H1 (cell line): Measurements from ENCODE around the gene ADAMTS17. TPM values are rescaled to one million over a fixed set of nuclear protein-coding genes. Genes with fewer than 3 reads are reported as not detected.

Experiments used
- CTCF ChIA-PET: fragments of 300-600 bp; sonication (Branson Sonifier 250); formaldehyde crosslinking; loops from one replicate; lab custom pipeline; 2021; ENCODE audit not compliant: partially characterized antibody; lab: Charles Lee
- POLR2A ChIA-PET: fragments of 300-600 bp; sonication (Branson Sonifier 250); formaldehyde crosslinking; loops from one replicate; lab custom pipeline; 2021; ENCODE audit warnings: inconsistent platforms; ENCODE audit not compliant: partially characterized antibody; lab: Charles Lee
- DNase-seq, 2 experiments: peaks; one replicate each; pipeline versions ENCODE4 v3.0.0 to v3.0.0-alpha.2; 2010 to 2022; ENCODE audit warnings: low spot score in 2 of 2, low read depth in 1 of 2, mixed read lengths in 1 of 2
- FAIRE-seq: peaks from 2 replicates; lab custom pipeline; 2011; peaks lifted over from hg19 to GRCh38; lab: Jason Lieb, UNC
- H2AFZ ChIP-seq: 2 replicates; pipeline ENCODE4 v1.8.1; 2012; ENCODE audit warnings: low read length, inconsistent platforms
- H2AK5ac ChIP-seq: 2 replicates; pipeline ENCODE4 v1.6.1; 2013; ENCODE audit warnings: low read depth, low read length
- H2BK120ac ChIP-seq: replicated peaks from 2 replicates; pipeline ENCODE3; 2013; ENCODE audit warnings: low read depth, low read length, inconsistent platforms
- H2BK12ac ChIP-seq: 2 replicates; pipeline ENCODE4 v1.6.1; 2013; ENCODE audit warnings: low read depth, low read length
- H2BK15ac ChIP-seq: 2 replicates; pipeline ENCODE4 v1.6.1; 2013; ENCODE audit warnings: low read length
- H2BK20ac ChIP-seq: 2 replicates; pipeline ENCODE4 v1.6.1; 2013; ENCODE audit warnings: low read length
- H2BK5ac ChIP-seq: 2 replicates; pipeline ENCODE4 v1.6.1; 2013; ENCODE audit warnings: low read depth, low read length
- H3K14ac ChIP-seq: 2 replicates; pipeline ENCODE4 v1.6.1; 2013; ENCODE audit warnings: inconsistent platforms; ENCODE audit not compliant: insufficient read length
- H3K18ac ChIP-seq: 2 replicates; pipeline ENCODE4 v1.6.1; 2013; ENCODE audit warnings: low read length; ENCODE audit errors: extremely low read depth
- H3K23ac ChIP-seq: 2 replicates; pipeline ENCODE4 v1.6.1; 2013; ENCODE audit warnings: inconsistent platforms; ENCODE audit not compliant: insufficient read length
- H3K23me2 ChIP-seq: 2 replicates; pipeline ENCODE4 v1.6.1; 2013; ENCODE audit warnings: low read depth, low read length
- H3K27ac ChIP-seq: 2 replicates; pipeline ENCODE4 v1.6.1; 2011; ENCODE audit warnings: low read depth, low read length, inconsistent platforms
- H3K27me3 ChIP-seq, 4 experiments: replicated peaks in 1 of 4; 1 replicate in 1 of 4; 2 replicates in 3 of 4; pipeline versions ENCODE4 v1.6.1 to v1.8.1; 2011 to 2013; ENCODE audit warnings: low read length in 3 of 4, mild to moderate bottlenecking in 3 of 4, inconsistent platforms in 2 of 4, mixed read lengths in 2 of 4, moderate library complexity in 1 of 4; ENCODE audit not compliant: control insufficient read depth in 3 of 4, insufficient read depth in 3 of 4; ENCODE audit errors: extremely low read depth in 1 of 4
- H3K36me3 ChIP-seq, 4 experiments: 2 replicates each; pipeline versions ENCODE4 v1.6.1 to v1.8.1; 2011 to 2013; ENCODE audit warnings: mild to moderate bottlenecking in 4 of 4, low read length in 3 of 4, moderate library complexity in 2 of 4, control low read depth in 1 of 4, inconsistent platforms in 1 of 4; ENCODE audit not compliant: insufficient read depth in 4 of 4, control insufficient read depth in 2 of 4
- H3K4ac ChIP-seq: replicated peaks from 2 replicates; pipeline ENCODE3; 2013; ENCODE audit warnings: low read length, low read depth, mixed read lengths, inconsistent platforms; ENCODE audit not compliant: insufficient read length
- H3K4me1 ChIP-seq, 4 experiments: replicated peaks in 1 of 4; 1 replicate in 1 of 4; 2 replicates in 3 of 4; pipeline versions ENCODE4 v1.6.1 to v1.8.1; 2011 to 2013; ENCODE audit warnings: low read length in 3 of 4, inconsistent platforms in 2 of 4, mixed read lengths in 1 of 4; ENCODE audit not compliant: insufficient read depth in 4 of 4, control insufficient read depth in 3 of 4
- H3K4me2 ChIP-seq, 2 experiments: 2 replicates each; pipeline versions ENCODE4 v1.6.1 to v1.8.1; 2011 to 2013; ENCODE audit warnings: low read depth in 2 of 2, low read length in 2 of 2, control low read depth in 1 of 2, inconsistent platforms in 1 of 2, mild to moderate bottlenecking in 1 of 2; ENCODE audit not compliant: insufficient read depth in 1 of 2
- H3K4me3 ChIP-seq, 4 experiments: fragments of 200-600, 300-600 bp in 1 of 4; sonication (generic), shearing (Covaris generic), sonication (Bioruptor Twin) in 1 of 4; 2 replicates each; pipeline versions ENCODE4 v1.5.1 to v1.8.1; 2011 to 2016; ENCODE audit warnings: low read length in 4 of 4, low read depth in 3 of 4, control low read depth in 2 of 4, inconsistent platforms in 2 of 4, mild to moderate bottlenecking in 2 of 4, mixed read lengths in 1 of 4, moderate library complexity in 1 of 4; ENCODE audit not compliant: insufficient read depth in 2 of 4; ENCODE audit errors: extremely low read depth in 1 of 4
- H3K56ac ChIP-seq: replicated peaks from 2 replicates; pipeline ENCODE3; 2013; ENCODE audit warnings: low read depth, mild to moderate bottlenecking, mixed read lengths, low read length, inconsistent platforms; ENCODE audit not compliant: insufficient read length
- H3K79me1 ChIP-seq: 2 replicates; pipeline ENCODE4 v1.6.1; 2013; ENCODE audit warnings: low read depth, low read length, control low read depth
- H3K79me2 ChIP-seq, 2 experiments: 2 replicates each; pipeline versions ENCODE4 v1.6.1 to v1.8.1; 2012 to 2013; ENCODE audit warnings: low read length in 2 of 2, mild to moderate bottlenecking in 2 of 2, inconsistent platforms in 1 of 2; ENCODE audit not compliant: insufficient read depth in 2 of 2, control insufficient read depth in 1 of 2
- H3K9ac ChIP-seq, 4 experiments: replicated peaks in 1 of 4; 1 replicate in 1 of 4; 2 replicates in 3 of 4; pipeline versions ENCODE4 v1.6.1 to v1.8.1; 2011 to 2013; ENCODE audit warnings: low read depth in 3 of 4, low read length in 3 of 4, control low read depth in 2 of 4, mild to moderate bottlenecking in 2 of 4, moderate library complexity in 2 of 4, inconsistent platforms in 1 of 4; ENCODE audit errors: extremely low read depth in 1 of 4
- H3K9me3 ChIP-seq, 2 experiments: 2 replicates each; pipeline versions ENCODE4 v1.6.1 to v1.8.1; 2012 to 2013; ENCODE audit warnings: mild to moderate bottlenecking in 2 of 2, moderate library complexity in 2 of 2, control low read depth in 1 of 2, inconsistent platforms in 1 of 2, low read depth in 1 of 2, low read length in 1 of 2, mixed read lengths in 1 of 2; ENCODE audit not compliant: insufficient read depth in 2 of 2
- H4K20me1 ChIP-seq, 2 experiments: replicated peaks in 1 of 2; 2 replicates each; pipeline versions ENCODE3 to v1.8.1; 2011 to 2013; ENCODE audit warnings: inconsistent platforms in 2 of 2, low read length in 2 of 2, mild to moderate bottlenecking in 1 of 2; ENCODE audit not compliant: insufficient read depth in 2 of 2, control insufficient read depth in 1 of 2
- H4K5ac ChIP-seq: 2 replicates; pipeline ENCODE4 v1.6.1; 2013; ENCODE audit warnings: low read length, low read depth, mixed read lengths, inconsistent platforms; ENCODE audit not compliant: insufficient read length
- H4K8ac ChIP-seq: 2 replicates; pipeline ENCODE4 v1.8.0; 2013; ENCODE audit warnings: mild to moderate bottlenecking, moderate library complexity, low read length, inconsistent platforms; ENCODE audit not compliant: insufficient read depth; ENCODE audit errors: extremely low read depth
- H4K91ac ChIP-seq: replicated peaks from 2 replicates; pipeline ENCODE3; 2013; ENCODE audit warnings: low read length, mixed read lengths, inconsistent platforms; ENCODE audit not compliant: insufficient read length
- CHD1 ChIP-seq: IDR thresholded peaks from 2 replicates; pipeline ENCODE4 v1.6.1; 2012; ENCODE audit warnings: low read depth, low read length, improper control_type of control experiment
- GABPA ChIP-seq: IDR thresholded peaks from 2 replicates; pipeline ENCODE4 v1.6.1; 2011; ENCODE audit warnings: mild to moderate bottlenecking, low read length, moderate library complexity, borderline replicate concordance; ENCODE audit not compliant: insufficient read depth
- SIN3A ChIP-seq, 2 experiments: IDR thresholded peaks in 1 of 2; conservative IDR thresholded peaks in 1 of 2; 2 replicates each; pipeline ENCODE4 v1.6.1; 2011 to 2012; ENCODE audit warnings: low read length in 2 of 2, improper control_type of control experiment in 1 of 2, low read depth in 1 of 2, mild to moderate bottlenecking in 1 of 2
- SIRT6 ChIP-seq: IDR thresholded peaks from one replicate; pipeline ENCODE4 v1.7.1; 2012; ENCODE audit warnings: low read length, inconsistent platforms
- WGBS, 2 experiments: shearing (Covaris generic) in 1 of 2; methylation state at CpG; one replicate each; pipeline versions ENCODE4 v1.1.6 to v1.1.7; 2013 to 2015; ENCODE audit warnings: low lambda C conversion rate in 2 of 2, mixed read lengths in 2 of 2, inconsistent platforms in 1 of 2, low coverage in 1 of 2, missing lambda C conversion rate in 1 of 2; ENCODE audit not compliant: insufficient replicate concordance in 2 of 2, insufficient coverage in 1 of 2, insufficient read length in 1 of 2; ENCODE audit errors: extremely low coverage in 1 of 2, missing lambda C conversion rate in 1 of 2; 5-methylcytosine and 5-hydroxymethylcytosine counted together
- polyA plus RNA-seq, 7 experiments: library from polyadenylated mRNA; depleted of rRNA in 3 of 7; stranded (reverse) in 5 of 7; unstranded in 2 of 7; fragments of >200 nt in 5 of 7; fragments of 200-250 nt in 2 of 7; gene quantifications; 1 replicate in 5 of 7; 2 replicates in 1 of 7; 4 replicates in 1 of 7; pipeline versions ENCODE4 v1.2.1 to v1.2.3, GENCODE V29; 2011 to 2013; ENCODE audit warnings: missing spikeins in 2 of 7, mixed read lengths in 2 of 7
- total RNA-seq: library from RNA; stranded (reverse); fragmentation: NEBNext Ultra II Directional; extraction: Animal tissue kit (Norgen Biotek cat#: 25700); gene quantifications from 2 replicates; pipeline ENCODE4 v1.2.1, GENCODE V29; 2021
- TF ChIP-seq, protein P1 (sequence below): IDR thresholded peaks from 2 replicates; pipeline ENCODE4 v1.6.1; 2012; ENCODE audit warnings: inconsistent platforms
- TF ChIP-seq, protein P2 (sequence below): IDR thresholded peaks from 2 replicates; pipeline ENCODE4 v1.6.1; 2012; ENCODE audit warnings: inconsistent platforms

The ADAMTS17 gene
- total and polyA plus RNA-seq, 2 of the 8 experiments (the other 6 are each of a cell fraction or from before 2014, with no cell fraction given): 0.51 to 1.7 TPM

DNA sequence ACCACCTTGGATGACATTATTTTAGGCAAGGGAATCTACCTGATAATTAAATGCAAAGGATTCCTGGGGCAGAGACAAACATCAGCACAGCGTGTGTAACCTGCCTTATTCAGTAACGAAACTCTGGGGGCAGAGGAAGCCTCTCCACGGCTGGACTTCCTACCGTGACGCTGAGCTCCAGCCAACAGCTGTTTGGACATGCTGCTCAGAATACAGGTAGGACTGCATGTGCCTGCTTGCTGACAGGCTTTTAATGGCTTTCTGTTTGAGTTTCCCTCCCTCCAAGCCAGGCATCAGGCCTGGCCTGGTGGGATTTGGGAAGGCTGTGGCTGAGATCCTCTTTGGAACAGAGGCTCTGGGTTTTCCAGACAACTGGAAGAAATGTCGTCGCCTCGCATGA is 150.6 kb downstream of the ADAMTS17 start:
- WGBS, 2 experiments: 61% methylated on average over 8 of the region's 8 CpGs; no CpG with 5 or more reads in 1 of the 2 experiments

More for the DNA sequence above, 150.6 kb downstream of the ADAMTS17 start:
- Histone ChIP-seq H3K27me3 (no peaks in the 10 kb centered on the region), H3K9ac (no peak overlapping the region), H3K4me1 (peaks cover 0 to 17% (median 4%) of the 10 kb centered on the region in 4 experiments; a peak in 5 of 7 replicates), H3K56ac (no peak overlapping the region), H3K36me3 (no peaks in the 10 kb centered on the region), H3K9me3 (no peaks in the 10 kb centered on the region), H4K5ac (no peak overlapping the region), H2AFZ (peak overlapping the region; percentile 41; the same call in 1 of the 2 replicates), H4K8ac (no peak overlapping the region; the same call in 1 of the 2 replicates), H2BK5ac (no peak overlapping the region), H3K14ac (no peak overlapping the region), H3K79me1 (no peaks in the 10 kb centered on the region), H3K27ac (no peak overlapping the region), H2BK15ac (no peak overlapping the region), H4K91ac (no peak overlapping the region), H3K23ac (no peak overlapping the region), H3K79me2 (no peaks in the 10 kb centered on the region), H2BK120ac (no peak overlapping the region), H3K4me2 (peak overlapping the region in 1 of 2 experiments; percentile 31; a peak in 2 of 4 replicates), H2BK12ac (0 out of 2 replicates have a peak overlapping the region, but pooled peaks have one; percentile 39), H3K18ac (no peak overlapping the region), H2AK5ac (no peak overlapping the region), H4K20me1 (no peaks in the 10 kb centered on the region), H3K23me2 (no peaks in the 10 kb centered on the region), H3K4ac (no peak overlapping the region), H2BK20ac (0 out of 2 replicates have a peak overlapping the region, but pooled peaks have one; percentile 7), H3K4me3 (no peak overlapping the region)
- ChIA-PET POLR2A (no interaction called here), CTCF (interaction anchor here (0.9 kb wide), 1 partner anchor 148 kb away, joined by 3 read pairs; no protein-coding TSS in a partner anchor)
- FAIRE-seq: peak; percentile 63
- no peak for DNase-seq
- 0 out of 4 replicates have a peak, but pooled peaks of 1 of the 2 experiments have one; percentile 49 for TF ChIP-seq SIN3A (conservative IDR thresholded peaks at IDR 0.05 in 1 of 2, IDR thresholded peaks at IDR 0.05 in 1 of 2; ENCODE audit: low read depth in 1 of 2, low read length in 2 of 2)
- no peak for TF ChIP-seq SIRT6
- no peak for TF ChIP-seq CHD1
- TF ChIP-seq, protein P1, sequence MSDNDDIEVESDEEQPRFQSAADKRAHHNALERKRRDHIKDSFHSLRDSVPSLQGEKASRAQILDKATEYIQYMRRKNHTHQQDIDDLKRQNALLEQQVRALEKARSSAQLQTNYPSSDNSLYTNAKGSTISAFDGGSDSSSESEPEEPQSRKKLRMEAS: peak; percentile 68
- TF ChIP-seq GABPA: no peak
- TF ChIP-seq, protein P2, sequence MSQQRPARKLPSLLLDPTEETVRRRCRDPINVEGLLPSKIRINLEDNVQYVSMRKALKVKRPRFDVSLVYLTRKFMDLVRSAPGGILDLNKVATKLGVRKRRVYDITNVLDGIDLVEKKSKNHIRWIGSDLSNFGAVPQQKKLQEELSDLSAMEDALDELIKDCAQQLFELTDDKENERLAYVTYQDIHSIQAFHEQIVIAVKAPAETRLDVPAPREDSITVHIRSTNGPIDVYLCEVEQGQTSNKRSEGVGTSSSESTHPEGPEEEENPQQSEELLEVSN: peak; percentile 66; the same call in 1 of the 2 replicates
